Measurements from ENCODE around the gene SLC35A4. TPM values are rescaled to one million over a fixed set of nuclear protein-coding genes. Genes with fewer than 3 reads are reported as not detected.

Gene SLC35A4
- polyA plus RNA-seq, 1 donor (not counting 4 experiments of a cell fraction or from before 2014, with no cell fraction given): 63.1 TPM

DNA sequence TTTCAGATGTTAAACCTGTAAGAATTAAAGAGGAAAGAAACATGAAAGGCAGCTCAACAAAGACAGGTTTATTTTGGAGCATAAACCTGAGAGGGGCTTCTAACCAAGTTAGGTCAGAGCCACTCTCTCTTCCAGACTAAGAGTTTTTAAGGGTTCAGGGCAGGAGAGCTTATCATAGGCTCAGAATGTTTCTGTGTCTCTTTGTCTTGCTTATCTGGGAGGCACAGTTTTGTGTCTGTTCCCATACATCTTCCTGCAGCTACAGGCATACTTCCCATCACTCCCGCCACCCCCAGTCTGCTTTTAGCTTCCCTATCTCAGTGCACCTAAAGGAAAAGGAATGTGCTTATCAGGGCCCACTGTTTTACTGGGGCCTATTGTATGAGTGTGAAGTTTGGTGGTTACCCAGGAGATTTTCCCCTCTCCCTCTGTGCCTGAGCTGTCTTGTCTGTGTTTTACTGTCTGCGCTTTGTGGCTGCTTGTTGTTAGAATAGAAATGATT is 46.4 kb downstream of the SLC35A4 start:
- TF ChIP-seq CTCF (optimal IDR thresholded peaks at IDR 0.05 in 1 of 3, IDR thresholded peaks at IDR 0.05 in 1 of 3, conservative IDR thresholded peaks at IDR 0.05 in 1 of 3; ENCODE audit: extremely low read depth in 1 of 3, insufficient read depth in 2 of 3, low read length in 3 of 3): no peak
- no peak for TF ChIP-seq EZH2 (IDR thresholded peaks at IDR 0.05; ENCODE audit: low read length)
- FAIRE-seq: no peak

More for the DNA sequence above, 46.4 kb downstream of the SLC35A4 start:
- no peaks in the 10 kb centered on the region for H3K9me3 ChIP-seq (ENCODE audit: control insufficient read depth, low read depth, low read length)
- no peak overlapping the region for H2AFZ ChIP-seq (ENCODE audit: control insufficient read depth, low read length)
- H3K36me3 ChIP-seq (ENCODE audit: control insufficient read depth in 2 of 2, extremely low read depth in 1 of 2, insufficient read depth in 2 of 2, low read length in 2 of 2): no peaks in the 10 kb centered on the region
- dilution Hi-C loops (cut with MboI; ENCODE audit: extremely low pct_ligation_motif_present, low sequenced_read_pairs): no loop called here
- no peak overlapping the region for H3K4me3 ChIP-seq (ENCODE audit: control insufficient read depth in 2 of 3, extremely low read depth in 1 of 3, insufficient read depth in 2 of 3, low read depth in 1 of 3, low read length in 3 of 3)
- no peak overlapping the region for H3K4me2 ChIP-seq (ENCODE audit: control insufficient read depth, extremely low read depth, insufficient read depth, low read depth, low read length)
- H3K9ac ChIP-seq (ENCODE audit: control insufficient read depth, extremely low read depth, insufficient read depth, low read length): no peak overlapping the region
- no peaks in the 10 kb centered on the region for H3K79me2 ChIP-seq (ENCODE audit: control insufficient read depth, insufficient read depth, low read length)
- peaks cover 8% of the 10 kb centered on the region for H3K4me1 ChIP-seq (ENCODE audit: control insufficient read depth, extremely low read depth, insufficient read depth, low read length)
- H4K20me1 ChIP-seq (ENCODE audit: control insufficient read depth, extremely low read depth, insufficient read depth, low read length): no peaks in the 10 kb centered on the region
- no peaks in the 10 kb centered on the region for H3K9me1 ChIP-seq (ENCODE audit: control insufficient read depth, extremely low read depth, insufficient read depth, low read length)
- no peak overlapping the region for H3K27ac ChIP-seq (ENCODE audit: control insufficient read depth, insufficient read depth, low read length)
- H3K27me3 ChIP-seq (ENCODE audit: control insufficient read depth, extremely low read depth, insufficient read depth, low read length): no peaks in the 10 kb centered on the region
- no peak for DNase-seq (ENCODE audit: low read depth, low spot score)

Small RNA genes within 50 kb of the gene (small RNA-seq; reads per million reads assigned to genes)
- gene RF00279 (ENCODE audit: insufficient read length in 3 of 3, low read depth in 3 of 3, low replicate concordance in 1 of 3) (0 reads per million in 3 experiments), gene RF00443 (ENCODE audit: insufficient read length in 3 of 3, low read depth in 3 of 3, low replicate concordance in 1 of 3) (0 reads per million in 3 experiments)

Other genes with a start within 250 kb of the SLC35A4 start
- gene HBEGF, start 218.2 kb upstream of the SLC35A4 start, polyA plus RNA-seq: 29.0 to 53.1 TPM (median 34.2 TPM) in 3 replicates
- 0.04 to 0.14 TPM (median 0.07 TPM) in 3 replicates for gene SLC4A9, start 204.6 kb upstream of the SLC35A4 start, polyA plus RNA-seq
- 39.5 to 65.9 TPM (median 54.3 TPM) in 3 replicates for gene ANKHD1, start 163.0 kb upstream of the SLC35A4 start, polyA plus RNA-seq
- 4.9 to 7.7 TPM (median 5.2 TPM) in 3 replicates for gene EIF4EBP3, start 17.2 kb upstream of the SLC35A4 start, polyA plus RNA-seq
- 19.3 to 48.3 TPM (median 32.4 TPM) in 3 replicates for gene SRA1, start 7.4 kb upstream of the SLC35A4 start, polyA plus RNA-seq
- gene APBB3, start 230 bp upstream of the SLC35A4 start, polyA plus RNA-seq: 6.7 to 12.4 TPM (median 7.1 TPM) in 3 replicates
- 0.06 to 0.19 TPM (median 0.18 TPM) in 3 replicates for gene CD14, start 68.3 kb downstream of the SLC35A4 start, polyA plus RNA-seq
- 7.6 to 9.2 TPM (median 7.9 TPM) in 3 replicates for gene TMCO6, start 74.6 kb downstream of the SLC35A4 start, polyA plus RNA-seq
- 65.6 to 143 TPM (median 101 TPM) in 3 replicates for gene NDUFA2, start 82.8 kb downstream of the SLC35A4 start, polyA plus RNA-seq
- 76.4 to 119 TPM (median 118 TPM) in 3 replicates for gene IK, start 83.0 kb downstream of the SLC35A4 start, polyA plus RNA-seq
- gene WDR55, start 100.1 kb downstream of the SLC35A4 start, polyA plus RNA-seq: 21.6 to 29.3 TPM (median 22.1 TPM) in 3 replicates
- 0.22 to 0.48 TPM (median 0.23 TPM) in 3 replicates for gene DND1, start 108.7 kb downstream of the SLC35A4 start, polyA plus RNA-seq
- 72.0 to 115 TPM (median 87.8 TPM) in 3 replicates for gene HARS1, start 126.5 kb downstream of the SLC35A4 start, polyA plus RNA-seq
- gene HARS2, start 126.6 kb downstream of the SLC35A4 start, polyA plus RNA-seq: 36.8 to 44.5 TPM (median 40.3 TPM) in 3 replicates
- 47.1 to 75.0 TPM (median 49.2 TPM) in 3 replicates for gene ZMAT2, start 135.6 kb downstream of the SLC35A4 start, polyA plus RNA-seq
- 0.03 to 0.07 TPM (median 0.06 TPM) in 3 replicates for gene PCDHA1, start 221.3 kb downstream of the SLC35A4 start, polyA plus RNA-seq
- 0.01 TPM in 1 of 3 replicates, not detected in the others for gene PCDHA2, start 230.0 kb downstream of the SLC35A4 start, polyA plus RNA-seq
- gene PCDHA3, start 236.2 kb downstream of the SLC35A4 start, polyA plus RNA-seq: 0.01 to 0.02 TPM in 2 of 3 replicates, not detected in the other
- gene PCDHA4, start 242.2 kb downstream of the SLC35A4 start, polyA plus RNA-seq: 0.01 to 0.15 TPM (median 0.07 TPM) in 3 replicates